ENCODE results near the gene IGF1R.

- TF ChIP-seq CTCF (IDR thresholded peaks at IDR 0.05; ENCODE audit: low read depth, low read length) (no peak), EZH2phosphoT487 (IDR thresholded peaks at IDR 0.05; ENCODE audit: low read depth) (no peak)
Measured at GRCh38 chr15:98933406-98933805, 285.1 kb downstream of the IGF1R start.
